HG02759 (cell line): Measurements from ENCODE around the gene CARD9.
"Not testable (repeated sequence)": the region's sequence is repeated elsewhere in the genome, so short reads cannot be mapped to it uniquely, and the experiment has no call there.

Experiments used
- ATAC-seq: cut with Tn5 transposase; IDR thresholded peaks from one replicate; pipeline ENCODE4 v1.9.1; 2021; ENCODE audit warnings: mild to moderate bottlenecking, moderate library complexity; ENCODE audit not compliant: unreplicated experiment

The CARD9 gene

GRCh38 chr9:136364942-136365774 lies 8.3 kb downstream of the CARD9 start:
- ATAC-seq, result no peak

GRCh38 chr9:136363949-136364748 lies 9.3 kb downstream of the CARD9 start:
- no peak for ATAC-seq

GRCh38 chr9:136363106-136363948 lies 10.1 kb downstream of the CARD9 start, which contains the start of gene DNLZ:
Gene DNLZ, minus strand, starts transcription at chr9:136363744. Its CDS starts 30 bp downstream, at chr9:136363714.
- peak; percentile 77 for ATAC-seq

- no peak for ATAC-seq
Measured at GRCh38 chr9:136362450-136362784, 11.1 kb downstream of the CARD9 start.

- ATAC-seq, result no peak
Measured at GRCh38 chr9:136361754-136362449, 11.6 kb downstream of the CARD9 start.

- no peak for ATAC-seq
Measured at GRCh38 chr9:136361047-136361753, 12.3 kb downstream of the CARD9 start.

- no peak for ATAC-seq
Measured at GRCh38 chr9:136359774-136360718, 13.4 kb downstream of the CARD9 start.

- no peak for ATAC-seq
Measured at GRCh38 chr9:136358888-136359287, 14.6 kb downstream of the CARD9 start.

- ATAC-seq, result no peak
Measured at GRCh38 chr9:136358016-136358415, 15.5 kb downstream of the CARD9 start.

- no peak for ATAC-seq
Measured at GRCh38 chr9:136357202-136357725, 16.2 kb downstream of the CARD9 start.

- no peak for ATAC-seq
Measured at GRCh38 chr9:136355616-136356557, 17.6 kb downstream of the CARD9 start.

GRCh38 chr9:136354592-136355085 lies 18.8 kb downstream of the CARD9 start:
- no peak for ATAC-seq

- ATAC-seq, result no peak
Measured at GRCh38 chr9:136353757-136354488, 19.5 kb downstream of the CARD9 start.

GRCh38 chr9:136353088-136353487 lies 20.4 kb downstream of the CARD9 start:
- ATAC-seq, result no peak

- no peak for ATAC-seq
Measured at GRCh38 chr9:136352682-136353081, 20.8 kb downstream of the CARD9 start.

GRCh38 chr9:136351868-136352267 lies 21.6 kb downstream of the CARD9 start:
- not testable (repeated sequence) for ATAC-seq
